Transverse colon (tissue), 4 donors: ENCODE results near the gene RERE. TPM values are rescaled to one million over a fixed set of nuclear protein-coding genes. Genes with fewer than 3 reads are reported as not detected.

Source experiments
- DNase-seq: peaks from one replicate; pipeline ENCODE4 v3.0.0-alpha.2; 2019
- H3K27ac ChIP-seq, 4 donors: fragments of 200-600 bp; sonication (generic); 2 replicates each; pipeline ENCODE4 v1.5.1; 2016 to 2018; ENCODE audit warnings: inconsistent platforms in 4 of 4
- H3K27me3 ChIP-seq: fragments of 200-600 bp; sonication (generic); 2 replicates; pipeline ENCODE4 v1.5.1; 2017; ENCODE audit warnings: inconsistent platforms
- H3K36me3 ChIP-seq, 4 donors: fragments of 200-600 bp; sonication (generic); 2 replicates each; pipeline ENCODE4 v1.5.1; 2017 to 2019; ENCODE audit warnings: inconsistent platforms in 4 of 4
- H3K4me1 ChIP-seq, 4 donors: fragments of 200-600 bp; sonication (generic); 2 replicates each; pipeline ENCODE4 v1.5.1; 2017 to 2020; ENCODE audit warnings: inconsistent platforms in 4 of 4
- H3K4me3 ChIP-seq, 4 donors: fragments of 200-600 bp; sonication (generic); 1 replicate in 1 of 4; 2 replicates in 3 of 4; pipeline versions ENCODE4 v1.5.1 to v1.6.1; 2017 to 2019; ENCODE audit warnings: inconsistent platforms in 4 of 4
- H3K9me3 ChIP-seq, 2 donors: fragments of 200-600 bp; sonication (generic); 2 replicates each; pipeline ENCODE4 v1.5.1; 2017 to 2019; ENCODE audit warnings: inconsistent platforms in 2 of 2
- EP300 ChIP-seq: sonication (generic); formaldehyde crosslinking; IDR thresholded peaks from one replicate; pipeline ENCODE4 v1.6.1; 2017; ENCODE audit warnings: antibody characterized with exemption, low read depth
- POLR2A ChIP-seq: fragments of 450-650 bp; IDR thresholded peaks from one replicate; pipeline ENCODE4 v1.6.1; 2016; ENCODE audit warnings: antibody characterized with exemption, mild to moderate bottlenecking, moderate library complexity
- POLR2AphosphoS5 ChIP-seq, 3 donors: sonication (generic); formaldehyde crosslinking; IDR thresholded peaks; one replicate each; pipeline ENCODE4 v1.6.1; 2016; ENCODE audit warnings: antibody characterized with exemption in 3 of 3
- WGBS, 2 donors: methylation state at CpG; one replicate each; pipeline ENCODE4 v1.1.5; 2018; ENCODE audit warnings: low coverage in 1 of 2; 5-methylcytosine and 5-hydroxymethylcytosine counted together
- in situ Hi-C, 4 donors: fragments of 200-750 bp; cut with MboI; loops; one replicate each; pipeline versions ENCODE4 v1.15.0 to v1.15.1; 2017; ENCODE audit warnings: low sequenced_read_pairs in 3 of 4, low pct_ligation_motif_present in 1 of 4, low pct_unique_long_range_greater_than_20kb in 1 of 4
- intact Hi-C: fragments of 100-400 bp; cut with DNase I; formaldehyde crosslinking; loops from one replicate; pipeline ENCODE4 v1.15.1; 2023; ENCODE audit warnings: low total_unique reads
- total RNA-seq, 4 donors: library from RNA; depleted of rRNA; stranded (reverse); fragments of >200 nt; gene quantifications; one replicate each; pipeline ENCODE4 v1.1.0, GENCODE V29; 2016
- TF ChIP-seq, protein P1 (sequence below), 5 experiments: fragments of 200-600 bp in 3 of 5; fragments of 450-650 bp in 2 of 5; sonication (generic) in 3 of 5; IDR thresholded peaks; 1 replicate in 2 of 5; 2 replicates in 3 of 5; pipeline ENCODE4 v1.5.1; 2016 to 2017; ENCODE audit warnings: antibody characterized with exemption in 5 of 5, inconsistent platforms in 3 of 5, mild to moderate bottlenecking in 2 of 5, moderate library complexity in 1 of 5

The RERE gene
- total RNA-seq, 4 donors from 2014 or later = 80.3 to 657 (median 105) TPM

DNA sequence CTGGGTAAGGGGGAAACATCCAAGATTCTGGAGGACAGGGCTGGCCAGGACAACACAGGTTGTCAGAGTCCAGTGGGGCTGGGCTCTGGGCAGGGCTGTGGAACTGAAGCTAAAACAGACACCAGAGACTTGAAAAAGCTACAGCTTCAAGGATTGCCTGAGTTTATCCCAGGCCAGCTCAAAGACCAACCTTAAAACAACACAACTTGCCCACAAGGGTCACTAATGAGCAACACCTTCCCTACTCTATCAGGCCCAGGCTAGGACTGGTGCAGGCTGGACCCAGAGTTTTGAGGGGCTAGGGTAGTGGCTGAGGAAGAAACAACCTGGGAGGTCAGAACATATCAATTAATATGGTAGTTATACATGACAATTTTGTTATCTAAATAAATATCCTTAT, 338.9 kb downstream of the RERE start:
- Histone ChIP-seq H3K27ac (peak overlapping the region in 3 of 4 donors; percentile 28 to 45 (median 28)), H3K4me3 (no peak overlapping the region), H3K36me3 (no peaks in the 10 kb centered on the region), H3K9me3 (no peaks in the 10 kb centered on the region), H3K4me1 (peaks cover 9 to 38% (median 18%) of the 10 kb centered on the region in 4 donors), H3K27me3 (no peaks in the 10 kb centered on the region)
- DNase-seq = no peak
- in situ Hi-C loops (no loop called here), intact Hi-C loops (no loop called here)
- TF ChIP-seq POLR2A = no peak
- TF ChIP-seq, protein P1, sequence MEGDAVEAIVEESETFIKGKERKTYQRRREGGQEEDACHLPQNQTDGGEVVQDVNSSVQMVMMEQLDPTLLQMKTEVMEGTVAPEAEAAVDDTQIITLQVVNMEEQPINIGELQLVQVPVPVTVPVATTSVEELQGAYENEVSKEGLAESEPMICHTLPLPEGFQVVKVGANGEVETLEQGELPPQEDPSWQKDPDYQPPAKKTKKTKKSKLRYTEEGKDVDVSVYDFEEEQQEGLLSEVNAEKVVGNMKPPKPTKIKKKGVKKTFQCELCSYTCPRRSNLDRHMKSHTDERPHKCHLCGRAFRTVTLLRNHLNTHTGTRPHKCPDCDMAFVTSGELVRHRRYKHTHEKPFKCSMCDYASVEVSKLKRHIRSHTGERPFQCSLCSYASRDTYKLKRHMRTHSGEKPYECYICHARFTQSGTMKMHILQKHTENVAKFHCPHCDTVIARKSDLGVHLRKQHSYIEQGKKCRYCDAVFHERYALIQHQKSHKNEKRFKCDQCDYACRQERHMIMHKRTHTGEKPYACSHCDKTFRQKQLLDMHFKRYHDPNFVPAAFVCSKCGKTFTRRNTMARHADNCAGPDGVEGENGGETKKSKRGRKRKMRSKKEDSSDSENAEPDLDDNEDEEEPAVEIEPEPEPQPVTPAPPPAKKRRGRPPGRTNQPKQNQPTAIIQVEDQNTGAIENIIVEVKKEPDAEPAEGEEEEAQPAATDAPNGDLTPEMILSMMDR (IDR thresholded peaks at IDR 0.05) = no peak
- no peak for TF ChIP-seq POLR2AphosphoS5 (IDR thresholded peaks at IDR 0.05)
- no peak for TF ChIP-seq EP300

DNA sequence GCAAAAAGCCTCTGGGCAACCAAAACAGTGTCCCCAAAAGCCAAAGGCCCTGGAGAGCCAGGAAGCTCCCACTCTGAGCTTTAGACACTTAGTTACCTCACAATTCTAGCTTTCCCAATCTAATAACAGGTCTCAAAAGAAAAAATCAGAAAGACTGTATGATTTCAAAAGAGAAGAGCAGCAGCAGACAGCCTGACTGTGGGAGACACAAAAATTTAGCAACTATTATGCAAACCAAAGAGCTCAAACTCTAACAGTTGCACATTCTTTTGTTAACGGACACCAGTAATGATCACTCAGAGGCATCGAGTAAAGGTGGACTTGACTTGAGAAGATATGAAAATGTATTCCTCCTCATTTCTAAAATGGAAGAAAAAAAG, 339.5 kb downstream of the RERE start:
- Histone ChIP-seq H3K4me3 (no peak overlapping the region), H3K9me3 (no peaks in the 10 kb centered on the region), H3K4me1 (peaks cover 6 to 39% (median 16%) of the 10 kb centered on the region in 4 donors), H3K27me3 (no peaks in the 10 kb centered on the region), H3K36me3 (no peaks in the 10 kb centered on the region), H3K27ac (peak overlapping the region; percentile 28 to 45 (median 28))
- intact Hi-C loops (no loop called here), in situ Hi-C loops (no loop called here)
- TF ChIP-seq, protein P1 (IDR thresholded peaks at IDR 0.05) = no peak
- TF ChIP-seq EP300 (no peak), POLR2AphosphoS5 (IDR thresholded peaks at IDR 0.05) (no peak), POLR2A (no peak)
- no peak for DNase-seq
- 77 to 100% methylated on average over 1 to 2 of the region's 2 CpGs for WGBS, 2 donors

DNA sequence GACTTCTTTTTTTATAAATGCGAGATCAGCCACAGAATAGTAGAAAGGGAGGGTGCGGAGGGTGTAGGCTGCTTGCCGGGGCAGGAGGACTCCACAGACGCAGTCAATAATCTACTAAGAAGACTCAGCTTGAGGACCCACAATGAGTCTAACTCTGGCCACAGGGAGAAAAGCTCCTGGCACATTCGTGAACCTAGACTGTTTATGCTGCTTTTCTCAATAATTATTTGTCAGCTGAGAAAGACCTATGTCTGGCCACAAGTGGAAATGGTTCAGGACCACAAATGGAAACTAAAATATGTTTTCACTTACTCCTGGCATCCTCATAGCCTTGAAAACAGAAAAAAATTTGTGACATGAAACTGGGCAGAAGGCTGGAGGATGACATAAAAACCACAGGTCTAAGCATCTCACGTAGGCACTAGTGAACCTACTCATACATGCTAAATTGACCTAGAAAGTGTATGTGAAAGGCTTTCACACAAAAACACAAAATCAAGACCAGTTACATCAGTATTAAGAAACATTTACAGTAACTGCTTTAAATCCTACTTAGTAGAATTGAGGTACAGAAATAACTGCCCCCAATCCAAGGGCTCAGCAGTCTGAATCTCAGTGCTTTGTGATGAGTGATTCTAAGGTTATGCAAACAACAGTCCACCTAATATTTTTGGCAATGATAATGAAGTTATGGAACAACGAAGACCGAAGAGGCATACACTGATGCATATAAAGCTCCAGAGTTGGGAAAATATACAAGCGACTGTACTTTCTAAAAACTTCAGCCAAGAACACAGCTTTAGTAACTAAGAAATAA, 340.1 kb downstream of the RERE start:
- Histone ChIP-seq H3K9me3 (no peaks in the 10 kb centered on the region), H3K36me3 (no peaks in the 10 kb centered on the region), H3K27me3 (no peaks in the 10 kb centered on the region), H3K27ac (peak overlapping the region; percentile 28 to 45 (median 28)), H3K4me3 (no peak overlapping the region), H3K4me1 (peaks cover 6 to 40% (median 14%) of the 10 kb centered on the region in 4 donors)
- WGBS, 2 donors = 64 to 67% methylated on average over 7 to 9 of the region's 9 CpGs
- in situ Hi-C loops = no loop called here
- intact Hi-C loops = no loop called here
- no peak for DNase-seq
- TF ChIP-seq, protein P1 (IDR thresholded peaks at IDR 0.05) = no peak
- TF ChIP-seq POLR2A (no peak), POLR2AphosphoS5 (IDR thresholded peaks at IDR 0.05) (no peak), EP300 (no peak)

DNA sequence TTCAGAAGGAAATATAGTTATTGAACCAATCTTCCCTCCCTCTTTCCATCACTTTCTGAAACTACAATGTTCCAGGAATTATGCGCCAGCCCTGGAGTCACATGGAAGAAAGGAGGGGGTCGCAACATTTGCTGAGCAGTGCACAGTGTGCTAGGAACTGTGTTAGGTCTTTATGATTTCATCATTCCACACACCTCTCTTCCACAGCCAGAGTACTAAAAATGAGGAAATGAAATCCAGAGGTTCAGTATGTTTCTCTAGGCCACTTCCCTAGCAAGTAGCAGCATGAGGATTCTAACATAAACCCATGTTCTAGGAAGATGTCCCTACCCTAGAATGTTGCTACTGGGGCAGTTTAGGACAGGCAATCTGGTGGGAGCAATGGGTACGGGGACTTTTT, 341.4 kb downstream of the RERE start:
- H3K27ac ChIP-seq = peak overlapping the region in 1 of 4 donors; percentile 34
- no peak overlapping the region for H3K4me3 ChIP-seq
- in situ Hi-C loops (no loop called here), intact Hi-C loops (no loop called here)
- no peaks in the 10 kb centered on the region for H3K27me3 ChIP-seq
- no peaks in the 10 kb centered on the region for H3K9me3 ChIP-seq
- no peak for DNase-seq
- H3K4me1 ChIP-seq = peaks cover 6 to 40% (median 14%) of the 10 kb centered on the region in 4 donors
- no peak for TF ChIP-seq POLR2A
- no peak for TF ChIP-seq EP300
- TF ChIP-seq, protein P1 (IDR thresholded peaks at IDR 0.05) = no peak
- no peak for TF ChIP-seq POLR2AphosphoS5 (IDR thresholded peaks at IDR 0.05)
- H3K36me3 ChIP-seq = no peaks in the 10 kb centered on the region
- 60 to 86% methylated on average over 1 to 3 of the region's 3 CpGs for WGBS, 2 donors
